HEK293 (cell line): ENCODE measurements around the gene LONP2.

Source experiments
- CTCF ChIA-PET: fragments of 350-600 bp; formaldehyde crosslinking; extraction: SDS; loops from one replicate; lab custom pipeline; 2021; ENCODE audit warnings: antibody characterized with exemption; lab: Yijun Ruan, JAX
- POLR2A ChIA-PET: fragments of 300-600 bp; formaldehyde crosslinking; extraction: SDS; loops from one replicate; lab custom pipeline; 2020; ENCODE audit warnings: antibody characterized with exemption, inconsistent platforms; lab: Yijun Ruan, JAX
- H3K27ac ChIP-seq: fragments of 200-500 bp; sonication (Bioruptor generic); 2 replicates; pipeline ENCODE4 v1.5.1; 2014; ENCODE audit warnings: low read depth, low read length, control low read depth, inconsistent platforms; ENCODE audit errors: extremely low read depth
- H3K36me3 ChIP-seq, 2 experiments: fragments of 200-500 bp in 1 of 2; sonication (Bioruptor generic) in 1 of 2; 1 replicate in 1 of 2; 2 replicates in 1 of 2; pipeline ENCODE4 v1.5.1; 2014 to 2017; ENCODE audit warnings: inconsistent platforms in 2 of 2, low read length in 2 of 2; ENCODE audit not compliant: control insufficient read depth in 2 of 2, insufficient read depth in 1 of 2
- H3K4me1 ChIP-seq: fragments of 200-500 bp; sonication (Bioruptor generic); 2 replicates; pipeline ENCODE4 v1.5.1; 2014; ENCODE audit warnings: mild to moderate bottlenecking, low read length, inconsistent platforms; ENCODE audit not compliant: control insufficient read depth, insufficient read depth
- H3K4me3 ChIP-seq: 2 replicates; pipeline ENCODE4 v1.5.1; 2011; ENCODE audit warnings: low read depth, mild to moderate bottlenecking, control low read depth, low read length, moderate library complexity
- H3K9me3 ChIP-seq: fragments of 200-500 bp; sonication (Bioruptor generic); 2 replicates; pipeline ENCODE4 v1.5.1; 2014; ENCODE audit warnings: low read depth, low read length, inconsistent platforms; ENCODE audit not compliant: control insufficient read depth, insufficient read depth
- FEZF1 ChIP-seq: fragments of 450-650 bp; formaldehyde crosslinking; IDR thresholded peaks from 2 replicates; pipeline ENCODE4 v1.5.1; 2016; ENCODE audit warnings: missing biosample characterization, missing genetic modification characterization
- HOXA7 ChIP-seq: sonication (generic); formaldehyde crosslinking; IDR thresholded peaks from 2 replicates; pipeline ENCODE4 v1.8.1; 2022; ENCODE audit warnings: missing genetic modification reagents, borderline replicate concordance
- KLF7 ChIP-seq: fragments of 450-650 bp; formaldehyde crosslinking; IDR thresholded peaks from 2 replicates; pipeline ENCODE4 v1.5.1; 2016; ENCODE audit warnings: missing biosample characterization, missing genetic modification characterization, borderline replicate concordance
- MZF1 ChIP-seq: fragments of 450-650 bp; formaldehyde crosslinking; IDR thresholded peaks from 2 replicates; pipeline ENCODE4 v1.5.1; 2017; ENCODE audit warnings: missing biosample characterization, missing genetic modification characterization, borderline replicate concordance
- OVOL3 ChIP-seq: fragments of 450-650 bp; formaldehyde crosslinking; IDR thresholded peaks from 2 replicates; pipeline ENCODE4 v1.5.1; 2016; ENCODE audit warnings: missing biosample characterization, missing genetic modification characterization
- TSHZ1 ChIP-seq: fragments of 450-650 bp; formaldehyde crosslinking; IDR thresholded peaks from 2 replicates; pipeline ENCODE4 v1.5.1; 2016; ENCODE audit warnings: missing biosample characterization, missing genetic modification characterization, borderline replicate concordance
- ZFHX2 ChIP-seq: fragments of 450-650 bp; formaldehyde crosslinking; conservative IDR thresholded peaks from 2 replicates; pipeline ENCODE4 v1.5.1; 2016; ENCODE audit warnings: missing biosample characterization, missing genetic modification characterization
- ZIC2 ChIP-seq: fragments of 450-650 bp; formaldehyde crosslinking; IDR thresholded peaks from 2 replicates; pipeline ENCODE4 v1.5.1; 2016; ENCODE audit warnings: missing biosample characterization, missing genetic modification characterization
- ZNF23 ChIP-seq: fragments of 450-650 bp; formaldehyde crosslinking; IDR thresholded peaks from 2 replicates; pipeline ENCODE4 v1.5.1; 2016; ENCODE audit warnings: missing biosample characterization, missing genetic modification characterization, borderline replicate concordance
- ZNF280C ChIP-seq: fragments of 450-650 bp; formaldehyde crosslinking; IDR thresholded peaks from 2 replicates; pipeline ENCODE4 v1.5.1; 2016; ENCODE audit warnings: missing biosample characterization, missing genetic modification characterization
- ZNF354C ChIP-seq: fragments of 450-650 bp; formaldehyde crosslinking; IDR thresholded peaks from 2 replicates; pipeline ENCODE4 v1.5.1; 2016; ENCODE audit warnings: missing biosample characterization, missing genetic modification characterization, low read depth, borderline replicate concordance
- ZNF423 ChIP-seq: fragments of 450-650 bp; formaldehyde crosslinking; IDR thresholded peaks from 2 replicates; pipeline ENCODE4 v1.5.1; 2016; ENCODE audit warnings: missing biosample characterization, missing genetic modification characterization
- ZNF426 ChIP-seq: fragments of 450-650 bp; formaldehyde crosslinking; IDR thresholded peaks from 2 replicates; pipeline ENCODE4 v1.5.1; 2017; ENCODE audit warnings: missing biosample characterization, missing genetic modification characterization, mild to moderate bottlenecking, inconsistent platforms, moderate library complexity
- ZNF548 ChIP-seq: fragments of 450-650 bp; formaldehyde crosslinking; IDR thresholded peaks from 2 replicates; pipeline ENCODE4 v1.5.1; 2016; ENCODE audit warnings: missing biosample characterization, missing genetic modification characterization
- ZNF549 ChIP-seq: fragments of 450-650 bp; IDR thresholded peaks from 2 replicates; pipeline ENCODE4 v1.5.1; 2018; ENCODE audit warnings: missing biosample characterization, missing genetic modification characterization, mild to moderate bottlenecking, inconsistent platforms, moderate library complexity
- ZNF600 ChIP-seq: fragments of 450-650 bp; formaldehyde crosslinking; IDR thresholded peaks from 2 replicates; pipeline ENCODE4 v1.5.1; 2016; ENCODE audit warnings: missing biosample characterization, missing genetic modification characterization
- ZNF623 ChIP-seq: fragments of 450-650 bp; formaldehyde crosslinking; IDR thresholded peaks from 2 replicates; pipeline ENCODE4 v1.5.1; 2016; ENCODE audit warnings: missing biosample characterization, missing genetic modification characterization
- ZNF701 ChIP-seq: fragments of 450-650 bp; formaldehyde crosslinking; IDR thresholded peaks from 2 replicates; pipeline ENCODE4 v1.5.1; 2016; ENCODE audit warnings: missing biosample characterization, missing genetic modification characterization
- ZNF707 ChIP-seq: fragments of 450-650 bp; formaldehyde crosslinking; IDR thresholded peaks from 2 replicates; pipeline ENCODE4 v1.5.1; 2016; ENCODE audit warnings: missing biosample characterization, missing genetic modification characterization
- TF ChIP-seq, protein P1 (sequence below): fragments of 450-650 bp; formaldehyde crosslinking; IDR thresholded peaks from 2 replicates; pipeline ENCODE4 v1.5.1; 2016; ENCODE audit warnings: missing biosample characterization, missing genetic modification characterization
- TF ChIP-seq, protein P2 (sequence below): fragments of 450-650 bp; formaldehyde crosslinking; IDR thresholded peaks from 2 replicates; pipeline ENCODE4 v1.5.1; 2016; ENCODE audit warnings: missing biosample characterization, missing genetic modification characterization

Gene LONP2

GRCh38 chr16:48295488-48296281 lies 51.6 kb downstream of the LONP2 start:
- H3K27ac ChIP-seq: no peak overlapping the region
- POLR2A ChIA-PET: no interaction called here
- no peaks in the 10 kb centered on the region for H3K4me1 ChIP-seq
- peaks cover 30 to 50% of the 10 kb centered on the region in 2 experiments; a peak in 2 of 3 replicates for H3K36me3 ChIP-seq
- CTCF ChIA-PET: no interaction called here
- TF ChIP-seq, protein P1, sequence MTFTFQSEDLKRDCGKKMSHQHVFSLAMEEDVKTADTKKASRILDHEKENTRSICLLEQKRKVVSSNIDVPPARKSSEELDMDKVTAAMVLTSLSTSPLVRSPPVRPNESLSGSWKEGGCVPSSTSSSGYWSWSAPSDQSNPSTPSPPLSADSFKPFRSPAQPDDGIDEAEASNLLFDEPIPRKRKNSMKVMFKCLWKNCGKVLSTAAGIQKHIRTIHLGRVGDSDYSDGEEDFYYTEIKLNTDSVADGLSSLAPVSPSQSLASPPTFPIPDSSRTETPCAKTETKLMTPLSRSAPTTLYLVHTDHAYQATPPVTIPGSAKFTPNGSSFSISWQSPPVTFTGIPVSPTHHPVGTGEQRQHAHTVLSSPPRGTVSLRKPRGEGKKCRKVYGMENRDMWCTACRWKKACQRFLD (tag by site-specific recombination): no peak
- TF ChIP-seq ZNF707 (tag by site-specific recombination) (no peak), TSHZ1 (no peak), ZNF23 (tag by site-specific recombination) (no peak)
- H3K9me3 ChIP-seq: no peaks in the 10 kb centered on the region
- H3K4me3 ChIP-seq: no peak overlapping the region

DNA sequence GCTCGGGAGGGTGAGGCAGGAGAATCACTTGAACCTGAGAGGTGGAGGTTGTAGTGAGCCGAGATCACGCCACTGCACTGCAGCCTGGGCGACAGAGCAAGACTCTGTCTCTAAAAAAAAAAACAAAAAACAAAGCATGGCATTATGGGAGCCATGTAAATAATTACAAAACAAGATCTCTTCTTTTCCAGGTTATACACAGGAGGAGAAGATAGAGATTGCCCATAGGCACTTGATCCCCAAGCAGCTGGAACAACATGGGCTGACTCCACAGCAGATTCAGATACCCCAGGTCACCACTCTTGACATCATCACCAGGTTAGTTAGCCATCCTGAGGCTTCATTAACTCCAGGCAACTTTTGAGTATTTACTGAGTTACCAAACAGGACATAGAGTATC lies 55.4 kb downstream of the LONP2 start:
- H3K27ac ChIP-seq: no peak overlapping the region
- CTCF ChIA-PET: interaction anchor here (0.8 kb wide), 1 partner anchor 8 kb away, joined by 3 read pairs; no protein-coding TSS in a partner anchor

More for the DNA sequence above, 55.4 kb downstream of the LONP2 start:
- POLR2A ChIA-PET: no interaction called here
- Histone ChIP-seq H3K36me3 (peaks cover 35 to 66% of the 10 kb centered on the region in 2 experiments; a peak in 2 of 3 replicates), H3K4me3 (no peak overlapping the region), H3K4me1 (no peaks in the 10 kb centered on the region), H3K9me3 (no peaks in the 10 kb centered on the region)
- TF ChIP-seq FEZF1 (tag by site-specific recombination) (no peak), ZNF600 (tag by site-specific recombination) (no peak), ZNF548 (tag by site-specific recombination) (no peak), ZNF701 (tag by site-specific recombination) (no peak), ZFHX2 (tag by site-specific recombination) (no peak), MZF1 (tag by site-specific recombination) (no peak), ZNF354C (no peak), ZNF426 (no peak), ZIC2 (tag by site-specific recombination) (no peak), OVOL3 (tag by site-specific recombination) (no peak), KLF7 (tag by site-specific recombination) (no peak), ZNF280C (tag by site-specific recombination) (no peak), ZNF623 (tag by site-specific recombination) (no peak), ZNF423 (tag by site-specific recombination) (no peak), ZNF549 (no peak), HOXA7 (CRISPR knock-in tag) (no peak)
- TF ChIP-seq, protein P2, sequence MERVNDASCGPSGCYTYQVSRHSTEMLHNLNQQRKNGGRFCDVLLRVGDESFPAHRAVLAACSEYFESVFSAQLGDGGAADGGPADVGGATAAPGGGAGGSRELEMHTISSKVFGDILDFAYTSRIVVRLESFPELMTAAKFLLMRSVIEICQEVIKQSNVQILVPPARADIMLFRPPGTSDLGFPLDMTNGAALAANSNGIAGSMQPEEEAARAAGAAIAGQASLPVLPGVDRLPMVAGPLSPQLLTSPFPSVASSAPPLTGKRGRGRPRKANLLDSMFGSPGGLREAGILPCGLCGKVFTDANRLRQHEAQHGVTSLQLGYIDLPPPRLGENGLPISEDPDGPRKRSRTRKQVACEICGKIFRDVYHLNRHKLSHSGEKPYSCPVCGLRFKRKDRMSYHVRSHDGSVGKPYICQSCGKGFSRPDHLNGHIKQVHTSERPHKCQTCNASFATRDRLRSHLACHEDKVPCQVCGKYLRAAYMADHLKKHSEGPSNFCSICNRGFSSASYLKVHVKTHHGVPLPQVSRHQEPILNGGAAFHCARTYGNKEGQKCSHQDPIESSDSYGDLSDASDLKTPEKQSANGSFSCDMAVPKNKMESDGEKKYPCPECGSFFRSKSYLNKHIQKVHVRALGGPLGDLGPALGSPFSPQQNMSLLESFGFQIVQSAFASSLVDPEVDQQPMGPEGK (tag by site-specific recombination): no peak
